Thyroid gland (tissue), 4 donors: Measurements from ENCODE around the gene SNTN. TPM values are rescaled to one million over a fixed set of nuclear protein-coding genes. Genes with fewer than 3 reads are reported as not detected.
"Not testable (repeated sequence)": the region's sequence is repeated elsewhere in the genome, so short reads cannot be mapped to it uniquely, and the experiment has no call there.

Source experiments
- DNase-seq, 2 donors: peaks; one replicate each; pipeline ENCODE4 v3.0.0-alpha.2; 2019
- H3K27ac ChIP-seq, 3 donors: fragments of 200-600 bp; sonication (generic); 1 replicate in 2 of 3; 2 replicates in 1 of 3; pipeline ENCODE4 v1.5.1; 2016 to 2019; ENCODE audit warnings: mild to moderate bottlenecking in 1 of 3, moderate library complexity in 1 of 3
- H3K27me3 ChIP-seq: fragments of 200-600 bp; sonication (generic); one replicate; pipeline ENCODE4 v1.5.1; 2019
- H3K36me3 ChIP-seq, 2 donors: fragments of 200-600 bp; sonication (generic); one replicate each; pipeline ENCODE4 v1.5.1; 2016 to 2019
- H3K4me1 ChIP-seq, 2 donors: fragments of 200-600 bp; sonication (generic); one replicate each; pipeline ENCODE4 v1.5.1; 2017 to 2019
- H3K4me3 ChIP-seq, 3 donors: fragments of 200-600 bp; sonication (generic); replicated peaks in 1 of 3; 1 replicate in 2 of 3; 2 replicates in 1 of 3; pipeline ENCODE4 v1.5.1; 2016; ENCODE audit warnings: mild to moderate bottlenecking in 1 of 3
- H3K9me3 ChIP-seq: fragments of 200-600 bp; sonication (generic); one replicate; pipeline ENCODE4 v1.5.1; 2017
- POLR2A ChIP-seq, 2 donors: fragments of 450-650 bp; IDR thresholded peaks; one replicate each; pipeline ENCODE4 v1.6.1; 2017; ENCODE audit warnings: antibody characterized with exemption in 2 of 2, mild to moderate bottlenecking in 2 of 2, moderate library complexity in 1 of 2
- WGBS, 2 donors: methylation state at CpG; one replicate each; pipeline ENCODE4 v1.1.5; 2017; 5-methylcytosine and 5-hydroxymethylcytosine counted together
- intact Hi-C: fragments of 100-400 bp; cut with DNase I; formaldehyde crosslinking; loops from one replicate; pipeline ENCODE4 v1.15.1; 2023
- total RNA-seq, 4 donors: library from RNA; depleted of rRNA; stranded (reverse); fragments of >200 nt; gene quantifications; one replicate each; pipeline ENCODE4 v1.2.3, GENCODE V29; 2016
- TF ChIP-seq, protein P1 (sequence below), 6 experiments: fragments of 200-600 bp in 3 of 6; fragments of 450-650 bp in 3 of 6; sonication (generic) in 3 of 6; IDR thresholded peaks; one replicate each; pipeline ENCODE4 v1.5.1; 2016 to 2019; ENCODE audit warnings: antibody characterized with exemption in 6 of 6, mild to moderate bottlenecking in 2 of 6, inconsistent platforms in 1 of 6, moderate library complexity in 1 of 6

SNTN gene
- total RNA-seq, 4 donors from 2014 or later: not detected

DNA sequence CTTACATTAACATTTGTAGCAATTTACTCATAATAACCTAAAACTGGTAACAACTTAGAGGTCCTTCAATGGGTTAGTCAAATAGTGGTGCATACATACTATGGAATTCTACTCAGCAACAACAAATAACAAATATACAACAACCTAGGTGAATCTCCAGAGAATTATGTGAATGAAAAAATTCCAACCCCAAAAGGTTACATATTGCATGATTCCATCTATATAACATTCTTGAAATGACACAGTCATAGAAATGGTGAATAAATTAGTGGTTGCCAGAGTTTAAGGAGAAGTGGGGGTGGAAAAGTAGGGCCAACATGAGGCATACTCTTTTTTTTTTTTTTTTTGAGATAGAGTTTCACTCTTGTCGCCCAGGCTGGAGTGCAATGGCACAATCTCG is 12.7 kb upstream of the SNTN start:
- Histone ChIP-seq H3K9me3 (no peaks in the 10 kb centered on the region), H3K4me3 (no peak overlapping the region), H3K27me3 (no peaks in the 10 kb centered on the region), H3K27ac (no peak overlapping the region), H3K4me1 (no peaks in the 10 kb centered on the region), H3K36me3 (no peaks in the 10 kb centered on the region)
- intact Hi-C loops: no loop called here
- no peak for DNase-seq
- TF ChIP-seq, protein P1, sequence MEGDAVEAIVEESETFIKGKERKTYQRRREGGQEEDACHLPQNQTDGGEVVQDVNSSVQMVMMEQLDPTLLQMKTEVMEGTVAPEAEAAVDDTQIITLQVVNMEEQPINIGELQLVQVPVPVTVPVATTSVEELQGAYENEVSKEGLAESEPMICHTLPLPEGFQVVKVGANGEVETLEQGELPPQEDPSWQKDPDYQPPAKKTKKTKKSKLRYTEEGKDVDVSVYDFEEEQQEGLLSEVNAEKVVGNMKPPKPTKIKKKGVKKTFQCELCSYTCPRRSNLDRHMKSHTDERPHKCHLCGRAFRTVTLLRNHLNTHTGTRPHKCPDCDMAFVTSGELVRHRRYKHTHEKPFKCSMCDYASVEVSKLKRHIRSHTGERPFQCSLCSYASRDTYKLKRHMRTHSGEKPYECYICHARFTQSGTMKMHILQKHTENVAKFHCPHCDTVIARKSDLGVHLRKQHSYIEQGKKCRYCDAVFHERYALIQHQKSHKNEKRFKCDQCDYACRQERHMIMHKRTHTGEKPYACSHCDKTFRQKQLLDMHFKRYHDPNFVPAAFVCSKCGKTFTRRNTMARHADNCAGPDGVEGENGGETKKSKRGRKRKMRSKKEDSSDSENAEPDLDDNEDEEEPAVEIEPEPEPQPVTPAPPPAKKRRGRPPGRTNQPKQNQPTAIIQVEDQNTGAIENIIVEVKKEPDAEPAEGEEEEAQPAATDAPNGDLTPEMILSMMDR (IDR thresholded peaks at IDR 0.05): no peak
- no peak for TF ChIP-seq POLR2A (IDR thresholded peaks at IDR 0.05)
- WGBS, 2 donors: 92% methylated on average over 2 of the region's 2 CpGs

GRCh38 chr3:63642488-63642887 is 10.0 kb upstream of the SNTN start:
- intact Hi-C loops: no loop called here
- H3K27me3 ChIP-seq: no peaks in the 10 kb centered on the region
- no peak for TF ChIP-seq POLR2A (IDR thresholded peaks at IDR 0.05)
- TF ChIP-seq, protein P1 (IDR thresholded peaks at IDR 0.05): no peak
- WGBS, 2 donors: 54 to 58% methylated on average over 1 of the region's 1 CpG
- no peak for DNase-seq
- no peaks in the 10 kb centered on the region for H3K4me1 ChIP-seq
- no peaks in the 10 kb centered on the region for H3K36me3 ChIP-seq
- no peak overlapping the region for H3K27ac ChIP-seq
- H3K4me3 ChIP-seq: no peak overlapping the region
- no peaks in the 10 kb centered on the region for H3K9me3 ChIP-seq

DNA sequence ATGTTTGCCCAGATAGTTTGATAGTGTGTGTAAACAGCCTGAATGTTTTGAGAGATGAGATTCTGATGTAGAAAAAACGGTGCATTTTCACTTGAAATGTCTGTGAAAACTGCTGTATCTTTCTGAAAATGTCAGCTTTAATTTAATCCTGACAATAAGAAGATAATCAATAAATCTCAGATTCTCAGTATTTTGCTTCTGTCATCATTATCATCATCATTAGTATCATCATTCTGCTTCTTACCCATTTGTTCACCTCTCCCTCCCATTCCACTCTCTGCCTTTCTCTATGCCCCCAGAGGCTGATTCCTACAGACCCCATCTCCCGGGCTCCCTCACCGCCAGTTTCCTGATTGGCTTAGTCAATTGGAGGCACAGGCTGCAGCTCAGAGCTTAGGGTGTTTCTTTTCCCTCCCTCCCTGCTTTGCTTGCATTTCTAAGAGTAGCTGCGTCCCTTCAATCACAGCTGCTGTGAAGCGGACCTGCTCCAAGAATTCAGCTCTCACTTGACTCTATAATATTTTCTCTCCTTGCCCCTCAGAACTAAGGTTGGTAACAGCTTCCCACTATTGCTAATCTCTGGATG is 8.2 kb upstream of the SNTN start:
- WGBS, 2 donors: 49 to 55% methylated on average over 5 of the region's 5 CpGs
- no peak overlapping the region for H3K4me3 ChIP-seq
- H3K4me1 ChIP-seq: no peaks in the 10 kb centered on the region
- no peaks in the 10 kb centered on the region for H3K9me3 ChIP-seq
- intact Hi-C loops: no loop called here
- DNase-seq: no peak
- no peaks in the 10 kb centered on the region for H3K27me3 ChIP-seq
- H3K36me3 ChIP-seq: no peaks in the 10 kb centered on the region
- no peak for TF ChIP-seq POLR2A (IDR thresholded peaks at IDR 0.05)
- TF ChIP-seq, protein P1 (IDR thresholded peaks at IDR 0.05): no peak
- no peak overlapping the region for H3K27ac ChIP-seq

DNA sequence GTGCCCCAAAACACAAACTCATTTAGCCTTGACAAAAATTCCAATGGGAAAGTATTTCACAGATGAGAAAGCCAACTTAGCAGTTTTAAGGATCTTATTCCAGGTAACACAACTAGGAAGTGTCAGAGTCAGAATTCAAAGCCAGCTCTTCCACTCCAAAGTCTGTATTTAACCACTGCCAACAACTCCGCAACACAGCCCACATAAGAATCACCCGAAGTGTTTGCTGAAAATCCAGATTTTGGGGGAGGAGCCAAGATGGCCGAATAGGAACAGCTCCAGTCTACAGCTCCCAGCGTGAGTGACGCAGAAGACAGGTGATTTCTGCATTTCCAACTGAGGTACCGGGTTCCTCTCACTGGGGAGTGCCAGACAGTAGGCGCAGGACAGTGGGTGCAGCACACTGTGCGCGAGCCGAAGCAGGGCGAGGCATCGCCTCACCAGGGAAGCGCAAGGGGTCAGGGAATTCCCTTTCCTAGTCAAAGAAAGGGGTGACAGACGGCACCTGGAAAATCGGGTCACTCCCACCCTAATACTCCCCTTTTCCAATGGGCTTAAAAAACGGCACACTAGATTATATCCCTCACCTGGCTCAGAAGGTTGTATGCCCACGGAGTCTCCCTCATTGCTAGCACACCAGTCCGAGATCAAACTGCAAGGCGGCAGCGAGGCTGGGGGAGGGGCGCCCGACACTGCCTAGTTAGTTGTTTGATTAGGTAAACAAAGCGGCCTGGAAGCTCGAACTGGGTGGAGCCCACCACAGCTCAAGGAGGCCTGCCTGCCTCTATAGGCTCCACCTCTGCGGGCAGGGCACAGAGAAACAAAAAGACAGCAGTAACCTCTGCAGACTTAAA is 7.3 kb upstream of the SNTN start:
- 61 to 67% methylated on average over 20 to 24 of the region's 25 CpGs for WGBS, 2 donors
- H3K27me3 ChIP-seq, H3K36me3 ChIP-seq, H3K4me1 ChIP-seq, intact Hi-C loops, H3K4me3 ChIP-seq, H3K27ac ChIP-seq, H3K9me3 ChIP-seq: not testable (repeated sequence)
- DNase-seq: peak; percentile 3 to 18

DNA sequence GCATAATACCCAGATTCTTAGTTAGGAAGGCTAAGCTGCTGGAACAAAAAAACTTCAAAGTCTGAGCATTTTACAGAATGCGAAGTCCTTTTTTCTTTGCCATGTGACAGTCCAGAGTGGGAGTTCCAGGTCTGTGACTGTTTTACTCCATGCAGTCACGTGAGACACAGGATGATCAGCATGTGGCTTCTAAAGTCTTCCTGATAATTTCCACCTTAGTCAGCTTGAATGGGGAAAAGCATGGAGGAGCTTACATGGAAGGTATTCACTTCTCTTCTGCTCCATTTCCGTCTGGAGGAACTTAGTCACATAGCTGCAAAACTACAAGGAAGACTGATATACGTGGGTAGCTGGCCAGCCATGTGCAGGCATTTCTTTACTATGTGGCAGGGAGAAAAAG is 1.7 kb downstream of the SNTN start:
- WGBS, 2 donors: 67 to 80% methylated on average over 4 of the region's 4 CpGs
- no peak for DNase-seq
- no peak for TF ChIP-seq POLR2A (IDR thresholded peaks at IDR 0.05)
- TF ChIP-seq, protein P1 (IDR thresholded peaks at IDR 0.05): no peak
- Histone ChIP-seq H3K4me1 (no peaks in the 10 kb centered on the region), H3K4me3 (no peak overlapping the region), H3K27ac (no peak overlapping the region), H3K27me3 (no peaks in the 10 kb centered on the region), H3K9me3 (no peaks in the 10 kb centered on the region), H3K36me3 (no peaks in the 10 kb centered on the region)
- intact Hi-C loops: no loop called here
